Measurements from ENCODE around the gene MPPE1.

MPPE1 gene

GRCh38 chr18:11884396-11885030 lies 23.6 kb downstream of the MPPE1 start:
- DNase-seq (ENCODE audit: low read depth, low spot score): no peak

- DNase-seq (ENCODE audit: low read depth, low spot score): no peak
Measured at GRCh38 chr18:11883153-11883552, 25.0 kb downstream of the MPPE1 start.

- no peak for DNase-seq (ENCODE audit: low read depth, low spot score)
Measured at GRCh38 chr18:11882636-11883035, 25.5 kb downstream of the MPPE1 start.

GRCh38 chr18:11880586-11881304 lies 27.4 kb downstream of the MPPE1 start:
- DNase-seq (ENCODE audit: low read depth, low spot score): no peak

- no peak for DNase-seq (ENCODE audit: low read depth, low spot score)
Measured at GRCh38 chr18:11877497-11878135, 30.5 kb downstream of the MPPE1 start.

GRCh38 chr18:11874676-11875075 lies 33.4 kb downstream of the MPPE1 start:
- no peak for DNase-seq (ENCODE audit: low read depth, low spot score)

GRCh38 chr18:11873670-11874340 lies 34.3 kb downstream of the MPPE1 start:
- no peak for DNase-seq (ENCODE audit: low read depth, low spot score)

GRCh38 chr18:11872479-11873136 lies 35.5 kb downstream of the MPPE1 start:
- peak; percentile 39 for DNase-seq (ENCODE audit: low read depth, low spot score)

GRCh38 chr18:11871501-11871900 lies 36.6 kb downstream of the MPPE1 start:
- no peak for DNase-seq (ENCODE audit: low read depth, low spot score)

GRCh38 chr18:11868230-11868629 lies 39.9 kb downstream of the MPPE1 start:
- no peak for DNase-seq (ENCODE audit: low read depth, low spot score)

GRCh38 chr18:11866764-11867163 lies 41.4 kb downstream of the MPPE1 start:
- no peak for DNase-seq (ENCODE audit: low read depth, low spot score)

GRCh38 chr18:11866329-11866728 lies 41.8 kb downstream of the MPPE1 start:
- DNase-seq (ENCODE audit: low read depth, low spot score): no peak

- DNase-seq (ENCODE audit: low read depth, low spot score): no peak
Measured at GRCh38 chr18:11865071-11865470, 43.0 kb downstream of the MPPE1 start.

- no peak for DNase-seq (ENCODE audit: low read depth, low spot score)
Measured at GRCh38 chr18:11864471-11864870, 43.6 kb downstream of the MPPE1 start.

- DNase-seq (ENCODE audit: low read depth, low spot score): no peak
Measured at GRCh38 chr18:11862468-11863137, 45.5 kb downstream of the MPPE1 start.

- no peak for DNase-seq (ENCODE audit: low read depth, low spot score)
Measured at GRCh38 chr18:11861583-11862288, 46.4 kb downstream of the MPPE1 start.

- DNase-seq (ENCODE audit: low read depth, low spot score): no peak
Measured at GRCh38 chr18:11860594-11861450, 47.3 kb downstream of the MPPE1 start.

- DNase-seq (ENCODE audit: low read depth, low spot score): peak; percentile 58
Measured at GRCh38 chr18:11859903-11860407, 48.2 kb downstream of the MPPE1 start.

- DNase-seq (ENCODE audit: low read depth, low spot score): peak; percentile 87
Measured at GRCh38 chr18:11859282-11859830, 48.8 kb downstream of the MPPE1 start.
